ENCODE results near the gene SYNGR3.

Gene SYNGR3

GRCh38 chr16:1997494-1998359 lies 8.0 kb downstream of the SYNGR3 start:
- DNase-seq, result no peak

- no peak for DNase-seq
Observed at GRCh38 chr16:1998360-1998835, 8.6 kb downstream of the SYNGR3 start.

GRCh38 chr16:1998852-1999801 lies 9.4 kb downstream of the SYNGR3 start:
- no peak for DNase-seq

DNA sequence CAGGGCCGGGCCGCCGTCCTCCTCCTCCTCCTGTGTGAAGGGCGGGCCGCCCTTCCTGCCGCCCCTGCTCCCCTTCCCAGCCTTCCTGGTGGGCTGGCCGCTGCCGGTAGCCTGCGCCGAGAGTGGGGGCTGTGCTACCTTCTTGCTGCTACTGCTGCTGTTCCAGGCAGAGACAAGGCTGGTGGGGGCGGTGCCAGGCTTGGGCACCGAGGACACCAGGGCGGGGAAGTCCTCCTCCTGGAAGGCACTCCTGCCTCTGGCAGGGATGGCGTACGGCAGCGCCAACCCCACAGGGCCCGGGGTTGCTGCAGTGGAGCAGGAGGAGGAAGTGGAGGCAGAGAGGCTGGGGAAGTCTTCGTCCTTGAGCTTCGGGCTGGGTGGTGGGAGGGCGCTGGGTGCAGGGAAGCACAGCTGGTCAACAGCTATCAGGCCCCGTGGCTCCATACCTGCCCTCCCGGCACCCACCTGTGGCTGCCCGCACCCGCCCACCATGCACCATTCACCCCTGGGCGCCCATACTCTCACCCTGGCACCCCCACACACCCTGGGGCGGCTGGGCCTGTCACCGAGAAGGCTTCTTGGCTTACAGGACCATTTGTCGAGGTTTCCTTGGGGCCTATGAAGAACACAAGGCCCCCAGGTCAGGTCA lies 10.2 kb downstream of the SYNGR3 start:
- no peak for DNase-seq

DNA sequence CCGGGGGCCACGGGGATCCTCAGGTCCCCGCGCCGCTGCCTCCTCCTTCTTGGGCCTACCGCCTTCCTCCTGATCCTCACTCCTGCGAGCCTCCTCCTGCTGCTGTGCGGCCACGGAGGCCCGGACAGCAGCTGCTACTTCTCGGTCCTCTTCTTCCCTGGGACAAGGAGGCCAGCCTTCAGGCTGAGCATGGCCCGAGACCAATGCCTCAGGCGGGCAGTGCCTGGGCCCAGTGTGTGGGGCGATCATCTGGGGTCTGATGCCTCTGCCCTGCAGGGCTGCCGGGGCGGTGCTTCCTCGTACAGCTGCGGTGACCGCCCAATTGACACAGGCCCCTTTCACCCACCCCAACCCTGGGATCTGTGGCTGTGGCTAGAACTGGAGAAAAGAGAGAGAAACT lies 11.3 kb downstream of the SYNGR3 start:
- DNase-seq, result no peak

DNA sequence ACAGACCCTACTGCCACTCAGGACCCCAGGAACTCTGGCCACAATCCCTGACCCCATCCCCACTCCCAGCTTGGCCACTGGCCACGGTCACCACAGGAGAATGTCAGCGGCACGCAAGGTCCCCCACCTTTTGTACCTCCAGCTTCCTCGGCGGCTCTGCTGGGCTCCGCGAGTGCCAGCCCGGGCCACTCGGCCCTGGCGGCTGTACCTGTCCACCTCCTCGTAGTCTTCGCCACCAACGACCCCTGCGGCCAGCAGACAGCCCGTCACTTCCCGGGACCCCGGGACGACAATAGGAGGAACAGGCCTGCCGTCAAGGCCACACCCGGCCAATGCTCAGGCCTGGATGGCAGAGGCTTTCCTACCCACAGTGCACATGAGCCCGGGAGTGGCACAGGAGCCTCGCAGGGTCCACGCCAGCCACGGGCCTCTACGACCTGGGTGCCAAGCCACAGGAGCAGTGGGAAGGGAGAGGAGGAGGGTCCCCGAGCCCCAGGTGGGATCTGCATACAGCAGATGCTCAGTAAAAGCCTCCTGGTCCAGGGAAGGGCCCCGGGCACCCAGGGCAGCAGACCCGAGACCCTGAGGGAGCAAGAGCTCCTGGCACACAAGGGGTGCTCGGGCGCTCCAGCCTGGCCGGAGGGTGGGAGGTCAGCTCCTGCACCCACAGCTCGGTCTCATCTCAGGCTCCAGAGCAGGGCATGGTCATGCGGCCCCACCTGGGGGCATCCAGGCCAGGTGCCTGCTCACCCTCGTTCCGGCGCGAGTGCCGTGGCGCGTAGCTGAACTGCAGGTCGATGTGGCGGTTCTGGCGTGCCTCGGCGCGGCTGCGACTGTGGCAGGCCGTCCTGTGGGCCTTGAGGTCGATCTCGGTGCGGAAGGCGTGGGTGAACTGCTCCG lies 11.9 kb downstream of the SYNGR3 start:
- no peak for DNase-seq

DNA sequence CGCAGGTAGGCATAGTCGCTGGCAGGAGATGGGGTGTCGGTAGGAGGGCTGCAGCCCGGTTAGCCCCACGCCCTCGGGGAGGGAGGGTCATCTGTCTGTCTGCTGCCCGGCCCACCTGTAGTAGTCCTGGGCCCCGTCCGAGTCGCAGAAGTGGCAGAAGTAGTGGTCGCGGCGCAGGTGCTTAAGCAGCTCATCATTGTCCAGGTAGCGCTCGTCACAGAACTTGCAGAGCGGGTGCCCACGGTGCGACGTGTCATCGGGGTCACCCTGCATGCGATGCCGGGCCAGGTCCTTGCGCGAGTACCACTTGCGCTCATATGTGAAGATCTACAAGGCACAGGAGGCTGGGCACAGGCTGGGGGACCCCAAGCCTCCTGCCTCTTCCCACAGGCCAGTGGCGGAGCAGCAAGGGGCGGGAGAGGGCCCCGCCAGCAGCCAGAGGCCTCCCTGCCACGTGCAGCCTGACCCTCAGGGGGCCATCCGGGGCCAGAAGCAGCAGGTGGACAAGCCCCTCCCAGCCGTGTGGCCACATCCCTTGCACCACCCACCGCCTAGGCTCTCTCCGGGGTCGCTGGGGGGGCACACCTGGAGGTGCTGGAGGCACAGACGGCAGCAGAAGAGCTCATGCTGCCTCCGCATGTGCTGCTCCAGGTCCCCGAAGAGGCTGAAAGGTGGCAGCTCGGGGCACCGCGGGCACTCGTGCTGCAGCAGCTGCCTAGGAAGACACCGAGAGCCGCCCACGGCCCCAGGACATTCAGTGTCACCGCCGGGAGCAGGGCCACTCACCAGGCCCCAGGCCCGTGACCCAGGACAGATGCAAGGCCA lies 12.8 kb downstream of the SYNGR3 start:
- DNase-seq, result no peak

DNA sequence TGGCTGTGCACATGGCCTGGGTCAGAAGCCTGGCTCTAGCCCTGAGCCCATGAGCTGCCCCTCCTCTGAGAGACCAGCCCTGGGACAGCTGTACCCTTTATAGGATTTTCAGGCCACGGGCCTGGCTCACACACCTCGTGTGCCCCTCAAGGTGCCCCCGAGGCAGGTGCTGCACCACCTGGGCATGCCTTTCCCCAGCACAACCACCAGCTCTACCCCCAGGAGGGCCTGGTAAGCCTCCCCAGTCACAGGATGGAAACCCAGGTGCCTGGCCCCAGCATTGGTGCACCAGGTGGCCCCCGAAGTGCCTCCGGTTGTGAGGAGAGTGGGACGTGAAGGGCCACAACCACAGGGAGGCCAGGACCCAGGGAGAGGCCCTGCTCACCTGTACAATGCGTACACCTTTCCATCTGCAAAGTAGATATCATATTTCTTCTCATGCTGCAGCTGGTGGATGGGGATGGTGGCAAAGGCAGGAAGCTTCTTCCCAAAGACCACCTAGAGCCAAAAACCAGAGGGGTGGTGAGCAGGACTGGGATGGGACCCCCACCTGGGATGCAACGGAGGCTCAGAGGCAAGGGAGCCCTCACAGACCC lies 13.6 kb downstream of the SYNGR3 start:
- DNase-seq, result no peak

- peak; percentile 89 for DNase-seq
Observed at GRCh38 chr16:2003827-2004641, 14.3 kb downstream of the SYNGR3 start.

DNA sequence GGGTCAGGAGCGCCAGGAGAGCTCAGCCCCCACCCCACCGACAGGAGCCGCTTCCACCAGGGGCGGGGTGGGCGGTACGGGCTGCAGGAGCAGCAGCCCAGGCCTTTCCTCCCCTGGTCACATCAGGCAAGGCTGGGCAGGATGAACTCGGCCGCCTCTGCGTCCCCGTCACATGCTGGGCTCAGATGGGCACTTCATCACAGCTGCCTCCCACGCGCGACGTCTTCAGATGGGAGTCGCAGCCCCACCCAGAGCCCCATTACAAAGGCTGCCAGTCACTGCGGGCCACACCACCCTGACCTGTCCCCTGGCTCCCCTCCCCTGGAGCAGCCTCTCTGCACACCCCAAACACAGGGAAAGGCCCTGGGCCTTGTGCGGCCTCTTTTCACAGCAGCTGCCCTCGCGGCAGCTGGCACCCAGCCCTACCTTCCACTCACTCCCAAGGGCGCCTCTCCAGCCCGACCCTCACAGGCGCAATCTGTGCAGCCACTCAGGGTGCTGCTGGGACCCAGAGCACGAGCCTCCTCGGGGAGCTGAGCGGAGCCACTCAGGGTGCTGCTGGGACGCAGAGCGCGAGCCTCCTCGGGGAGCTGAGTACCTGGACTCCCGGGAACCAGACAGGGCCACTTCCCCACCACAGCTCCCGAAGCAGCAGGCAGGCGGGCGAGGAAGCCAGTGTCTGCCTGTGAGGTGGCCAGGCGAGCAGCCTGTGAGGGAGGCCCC lies 15.2 kb downstream of the SYNGR3 start:
- DNase-seq, result no peak

DNA sequence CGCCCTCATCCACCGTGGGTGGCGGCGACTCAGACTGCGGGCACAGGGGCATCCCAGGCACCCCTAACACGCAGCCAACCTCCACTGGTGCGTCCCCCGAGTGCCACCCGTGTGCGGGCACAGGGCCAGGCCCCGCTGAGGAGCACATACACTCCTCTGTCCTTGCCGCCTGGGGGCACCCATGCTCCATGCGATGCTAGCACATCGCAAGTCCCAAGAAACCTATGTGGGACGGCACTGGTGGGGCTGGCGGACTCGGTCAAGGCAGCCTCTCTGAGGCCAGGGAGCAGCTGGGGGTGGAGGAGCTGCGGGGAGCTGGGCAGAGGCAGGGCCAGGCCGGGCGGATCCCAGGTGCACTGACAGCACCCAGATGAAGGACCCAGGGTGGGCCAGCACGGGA lies 15.9 kb downstream of the SYNGR3 start:
- DNase-seq, result no peak

GRCh38 chr16:2006317-2006716 lies 16.5 kb downstream of the SYNGR3 start:
- DNase-seq, result no peak

GRCh38 chr16:2007081-2007836 lies 17.5 kb downstream of the SYNGR3 start:
- no peak for DNase-seq

- DNase-seq, result no peak
Observed at GRCh38 chr16:2008009-2008526, 18.3 kb downstream of the SYNGR3 start.

- DNase-seq, result no peak
Observed at GRCh38 chr16:2008631-2009163, 18.9 kb downstream of the SYNGR3 start.

DNA sequence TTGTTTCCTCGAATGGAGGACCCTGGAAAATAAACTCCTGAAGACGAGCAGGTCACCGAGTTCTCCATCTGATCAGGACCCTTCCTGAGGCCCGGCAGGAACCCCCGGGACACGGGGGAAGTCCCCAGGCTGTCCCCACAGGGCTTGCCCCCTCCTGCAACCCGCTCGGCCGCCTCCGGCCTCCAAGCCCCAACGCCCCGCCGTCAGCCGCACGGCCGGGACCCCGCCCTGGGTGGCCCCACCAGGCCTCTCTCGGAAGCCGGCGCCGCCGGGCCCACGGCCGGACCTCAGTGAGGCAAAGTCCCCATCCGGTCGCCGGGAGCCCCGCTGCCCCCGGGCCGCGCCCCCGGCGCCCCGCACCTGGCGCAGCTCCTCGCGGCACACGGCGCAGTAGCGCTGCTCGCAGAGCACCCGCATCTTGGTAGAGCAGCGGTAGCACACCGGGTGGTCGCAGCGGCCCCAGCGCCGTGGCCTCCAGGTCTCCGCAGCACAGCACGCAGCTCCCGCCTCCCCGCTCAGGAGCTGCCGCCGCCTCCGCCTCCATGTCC lies 19.5 kb downstream of the SYNGR3 start:
- no peak for DNase-seq

- peak; percentile 86 for DNase-seq
Observed at GRCh38 chr16:2009791-2010510, 20.2 kb downstream of the SYNGR3 start, which contains the start of gene ZNF598. TSS of gene ZNF598 (minus strand) at chr16:2009821.
